Measurements from ENCODE around the gene STX12. TPM values are rescaled to one million over a fixed set of nuclear protein-coding genes. Genes with fewer than 3 reads are reported as not detected.
"Not testable (repeated sequence)": the region's sequence is repeated elsewhere in the genome, so short reads cannot be mapped to it uniquely, and the experiment has no call there.

STX12 gene
- total RNA-seq, 6 experiments from 2014 or later, result 15.2 to 32.7 (median 19.5) TPM

DNA sequence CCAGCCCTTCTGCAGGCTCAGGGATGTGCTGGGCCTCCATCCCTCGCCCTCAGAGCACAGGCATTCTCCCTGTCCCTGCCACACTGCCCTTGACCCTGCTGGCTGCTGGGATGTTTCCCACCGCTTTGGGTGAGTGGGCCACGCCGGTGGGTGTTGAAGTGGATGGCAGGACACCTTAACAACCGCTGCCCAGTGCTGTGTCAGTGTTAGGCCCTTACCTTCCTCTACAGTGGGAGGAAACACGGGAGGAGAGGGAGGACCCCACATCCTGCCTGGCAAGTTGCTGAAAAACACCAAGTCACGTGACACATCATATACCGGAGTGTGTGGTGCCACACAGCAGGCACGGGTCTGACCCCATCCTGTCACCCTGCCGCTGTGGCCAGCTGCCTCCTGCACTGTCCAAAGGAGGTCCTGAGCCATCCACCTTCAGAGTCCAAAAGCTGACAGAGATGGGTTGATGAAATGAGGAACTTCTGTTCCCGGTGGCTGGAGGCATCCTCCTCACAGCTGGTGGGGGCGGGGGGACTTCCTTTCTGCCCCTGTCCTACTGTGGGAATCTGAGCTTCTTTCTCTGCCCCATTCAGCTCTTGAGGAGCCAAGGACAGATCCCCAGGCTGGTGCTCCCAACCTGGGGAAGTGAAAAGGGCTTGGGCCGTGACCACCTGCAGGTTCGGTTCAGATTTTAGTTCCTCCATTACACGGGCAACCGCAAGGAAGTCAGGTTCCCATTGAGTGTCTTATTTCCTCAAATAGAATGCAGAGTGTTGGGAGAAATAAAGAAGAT is 96.1 kb downstream of the STX12 start:
- Histone ChIP-seq H3K9me3 (no peaks in the 10 kb centered on the region), H3K36me3 (no peaks in the 10 kb centered on the region), H3K4me3 (no peak overlapping the region), H3K27ac (peak overlapping the region in 1 of 3 donors; percentile 40), H3K4me1 (no peaks in the 10 kb centered on the region), H3K27me3 (no peaks in the 10 kb centered on the region)
- peak; percentile 17 to 50 (median 36) for ATAC-seq
- WGBS (ENCODE audit: insufficient coverage, low coverage, low lambda C conversion rate, missing lambda C conversion rate), result 30% methylated on average over 5 of the region's 16 CpGs
- no peak for DNase-seq
- intact Hi-C loops (cut with DNase I), result no loop called here
- TF ChIP-seq, protein P1, sequence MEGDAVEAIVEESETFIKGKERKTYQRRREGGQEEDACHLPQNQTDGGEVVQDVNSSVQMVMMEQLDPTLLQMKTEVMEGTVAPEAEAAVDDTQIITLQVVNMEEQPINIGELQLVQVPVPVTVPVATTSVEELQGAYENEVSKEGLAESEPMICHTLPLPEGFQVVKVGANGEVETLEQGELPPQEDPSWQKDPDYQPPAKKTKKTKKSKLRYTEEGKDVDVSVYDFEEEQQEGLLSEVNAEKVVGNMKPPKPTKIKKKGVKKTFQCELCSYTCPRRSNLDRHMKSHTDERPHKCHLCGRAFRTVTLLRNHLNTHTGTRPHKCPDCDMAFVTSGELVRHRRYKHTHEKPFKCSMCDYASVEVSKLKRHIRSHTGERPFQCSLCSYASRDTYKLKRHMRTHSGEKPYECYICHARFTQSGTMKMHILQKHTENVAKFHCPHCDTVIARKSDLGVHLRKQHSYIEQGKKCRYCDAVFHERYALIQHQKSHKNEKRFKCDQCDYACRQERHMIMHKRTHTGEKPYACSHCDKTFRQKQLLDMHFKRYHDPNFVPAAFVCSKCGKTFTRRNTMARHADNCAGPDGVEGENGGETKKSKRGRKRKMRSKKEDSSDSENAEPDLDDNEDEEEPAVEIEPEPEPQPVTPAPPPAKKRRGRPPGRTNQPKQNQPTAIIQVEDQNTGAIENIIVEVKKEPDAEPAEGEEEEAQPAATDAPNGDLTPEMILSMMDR (IDR thresholded peaks at IDR 0.05), result no peak
- TF ChIP-seq POLR2A (IDR thresholded peaks at IDR 0.05), result no peak

DNA sequence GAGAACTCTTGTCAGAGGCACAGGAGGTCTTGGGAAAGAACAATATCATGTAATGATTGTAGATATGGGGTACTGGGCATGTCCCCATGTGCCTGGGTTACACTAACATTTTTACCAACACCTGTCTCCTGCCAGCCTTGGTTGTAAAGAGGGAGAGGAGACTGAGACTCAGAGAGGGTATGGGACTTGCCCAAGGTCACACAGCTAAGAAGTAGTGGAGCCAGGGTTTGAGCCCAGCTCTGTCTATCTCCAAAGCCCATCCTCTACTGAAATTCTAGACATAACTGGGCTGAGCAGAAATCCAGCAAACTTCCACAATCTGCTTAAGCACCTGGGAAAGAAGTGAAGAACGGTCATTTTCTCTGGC is 96.7 kb downstream of the STX12 start:
- H3K4me1 ChIP-seq, result no peaks in the 10 kb centered on the region
- H3K27me3 ChIP-seq, result no peaks in the 10 kb centered on the region
- no peaks in the 10 kb centered on the region for H3K9me3 ChIP-seq
- no peaks in the 10 kb centered on the region for H3K36me3 ChIP-seq
- no peak overlapping the region for H3K4me3 ChIP-seq
- ATAC-seq (no peak), DNase-seq (no peak)
- TF ChIP-seq, protein P1 (IDR thresholded peaks at IDR 0.05), result no peak
- no peak for TF ChIP-seq POLR2A (IDR thresholded peaks at IDR 0.05)
- intact Hi-C loops (cut with DNase I), result no loop called here
- H3K27ac ChIP-seq, result peak overlapping the region in 1 of 3 donors; percentile 40
- WGBS (ENCODE audit: insufficient coverage, low coverage, low lambda C conversion rate, missing lambda C conversion rate), result no CpG with 5 or more reads among the region's 1 CpG

DNA sequence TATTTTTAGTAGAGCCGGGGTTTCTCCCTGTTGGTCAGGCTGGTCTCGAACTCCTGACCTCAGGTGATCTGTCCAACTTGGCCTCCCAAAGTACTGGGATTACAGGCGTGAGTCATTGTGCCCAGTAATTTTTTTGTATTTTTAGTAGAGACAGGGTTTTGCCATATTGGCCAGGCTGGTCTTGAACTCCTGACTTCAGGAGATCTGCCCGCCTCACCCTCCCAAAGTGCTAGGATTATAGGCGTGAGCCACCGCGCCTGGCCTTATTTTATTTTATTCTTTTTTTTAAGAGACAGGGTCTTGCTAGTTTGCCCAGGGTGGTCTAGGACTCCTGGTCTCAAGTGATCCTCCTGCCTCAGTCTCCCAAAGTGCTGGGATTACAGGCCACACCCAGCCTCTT is 98.1 kb downstream of the STX12 start:
- intact Hi-C loops (cut with DNase I); H3K27me3 ChIP-seq; H3K36me3 ChIP-seq; ATAC-seq; H3K4me3 ChIP-seq; H3K27ac ChIP-seq; H3K9me3 ChIP-seq; H3K4me1 ChIP-seq; DNase-seq: not testable (repeated sequence)
- 82% methylated on average over 6 of the region's 7 CpGs for WGBS (ENCODE audit: insufficient coverage, low coverage, low lambda C conversion rate, missing lambda C conversion rate)

DNA sequence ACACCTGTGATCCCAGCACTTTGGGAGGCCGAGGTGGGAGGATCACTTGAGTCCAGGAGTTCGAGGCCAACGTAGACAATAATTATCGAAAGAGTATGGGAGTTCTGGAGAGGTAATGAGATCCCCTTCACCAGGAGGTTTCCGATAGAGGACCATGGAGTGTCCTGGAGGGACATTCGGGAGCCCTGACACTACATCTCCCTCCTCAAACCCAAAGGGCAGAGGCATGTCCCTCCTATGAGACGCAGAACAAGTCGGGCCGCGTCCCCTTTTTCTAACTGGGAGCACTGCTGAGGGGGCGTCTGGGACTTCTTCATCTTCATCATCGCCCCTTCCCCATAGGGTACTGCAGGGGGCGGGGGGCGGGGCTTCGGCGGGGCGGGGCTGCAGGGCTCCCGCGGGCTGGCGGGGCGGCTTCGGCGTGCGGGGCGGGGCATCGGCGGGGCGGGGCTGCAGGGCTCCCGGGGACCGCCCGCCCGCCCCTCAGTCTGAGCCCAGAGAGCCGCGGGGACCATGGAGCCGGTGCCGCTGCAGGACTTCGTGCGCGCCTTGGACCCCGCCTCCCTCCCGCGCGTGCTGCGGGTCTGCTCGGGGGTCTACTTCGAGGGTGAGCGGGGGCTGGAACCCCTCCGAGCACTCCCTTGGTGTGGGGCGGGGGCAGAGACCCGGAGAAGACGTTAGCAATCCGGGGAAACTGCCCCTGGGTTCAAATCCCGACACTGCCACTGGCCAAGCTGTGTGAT is 99.2 kb downstream of the STX12 start, which contains the start of gene THEMIS2:
Gene THEMIS2, plus strand, starts transcription at position 486 of the 743 bp plus-strand sequence. Its CDS starts 28 bp downstream, at position 514.
- intact Hi-C loops (cut with DNase I), result no loop called here

More for the DNA sequence above, 99.2 kb downstream of the STX12 start, which contains the start of gene THEMIS2:
- H3K27me3 ChIP-seq, result no peaks in the 10 kb centered on the region
- no peaks in the 10 kb centered on the region for H3K4me1 ChIP-seq
- WGBS (ENCODE audit: insufficient coverage, low coverage, low lambda C conversion rate, missing lambda C conversion rate), result 58% methylated on average over 9 of the region's 53 CpGs
- H3K4me3 ChIP-seq, result peak within 1 kb of the TSS; percentile 56 to 68 (median 60)
- peak; percentile 73 for TF ChIP-seq POLR2A (IDR thresholded peaks at IDR 0.05)
- TF ChIP-seq, protein P1 (IDR thresholded peaks at IDR 0.05), result no peak
- peak; percentile 78 to 81 (median 80) for ATAC-seq
- no peaks in the 10 kb centered on the region for H3K9me3 ChIP-seq
- DNase-seq, result peak; percentile 74 to 82 (median 81)
- no peaks in the 10 kb centered on the region for H3K36me3 ChIP-seq
- H3K27ac ChIP-seq, result peak within 1 kb of the TSS; percentile 62 to 78 (median 77)
